Measurements from ENCODE around the gene APLN. TPM values are rescaled to one million over a fixed set of nuclear protein-coding genes. Genes with fewer than 3 reads are reported as not detected.

Gene APLN
- total RNA-seq, 4 donors from 2014 or later = 0.32 to 3.1 (median 0.76) TPM

DNA sequence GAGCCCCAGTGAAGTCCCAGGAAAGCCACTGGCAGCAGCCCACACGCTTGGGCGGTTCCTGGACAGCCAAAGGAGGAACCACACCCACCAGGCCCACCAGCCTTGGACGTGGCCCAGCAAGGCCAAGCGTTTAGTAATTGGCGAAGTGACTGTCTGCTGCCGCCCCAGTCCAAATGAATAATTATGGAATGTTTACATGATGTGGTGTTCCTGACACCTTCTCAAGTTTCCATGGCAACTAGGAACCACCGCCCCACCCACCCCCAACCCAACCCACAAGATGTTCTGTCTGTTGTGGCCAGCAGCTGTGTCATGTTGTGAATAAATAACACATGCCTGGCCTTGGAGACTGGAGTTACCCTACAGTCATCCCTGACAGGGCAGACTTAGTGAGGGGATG lies 22.3 kb downstream of the APLN start:
- TF ChIP-seq, protein P1, sequence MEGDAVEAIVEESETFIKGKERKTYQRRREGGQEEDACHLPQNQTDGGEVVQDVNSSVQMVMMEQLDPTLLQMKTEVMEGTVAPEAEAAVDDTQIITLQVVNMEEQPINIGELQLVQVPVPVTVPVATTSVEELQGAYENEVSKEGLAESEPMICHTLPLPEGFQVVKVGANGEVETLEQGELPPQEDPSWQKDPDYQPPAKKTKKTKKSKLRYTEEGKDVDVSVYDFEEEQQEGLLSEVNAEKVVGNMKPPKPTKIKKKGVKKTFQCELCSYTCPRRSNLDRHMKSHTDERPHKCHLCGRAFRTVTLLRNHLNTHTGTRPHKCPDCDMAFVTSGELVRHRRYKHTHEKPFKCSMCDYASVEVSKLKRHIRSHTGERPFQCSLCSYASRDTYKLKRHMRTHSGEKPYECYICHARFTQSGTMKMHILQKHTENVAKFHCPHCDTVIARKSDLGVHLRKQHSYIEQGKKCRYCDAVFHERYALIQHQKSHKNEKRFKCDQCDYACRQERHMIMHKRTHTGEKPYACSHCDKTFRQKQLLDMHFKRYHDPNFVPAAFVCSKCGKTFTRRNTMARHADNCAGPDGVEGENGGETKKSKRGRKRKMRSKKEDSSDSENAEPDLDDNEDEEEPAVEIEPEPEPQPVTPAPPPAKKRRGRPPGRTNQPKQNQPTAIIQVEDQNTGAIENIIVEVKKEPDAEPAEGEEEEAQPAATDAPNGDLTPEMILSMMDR (IDR thresholded peaks at IDR 0.05) = no peak
- ATAC-seq (ENCODE audit: low FRiP score) (no peak), DNase-seq (ENCODE audit: low spot score) (no peak)

DNA sequence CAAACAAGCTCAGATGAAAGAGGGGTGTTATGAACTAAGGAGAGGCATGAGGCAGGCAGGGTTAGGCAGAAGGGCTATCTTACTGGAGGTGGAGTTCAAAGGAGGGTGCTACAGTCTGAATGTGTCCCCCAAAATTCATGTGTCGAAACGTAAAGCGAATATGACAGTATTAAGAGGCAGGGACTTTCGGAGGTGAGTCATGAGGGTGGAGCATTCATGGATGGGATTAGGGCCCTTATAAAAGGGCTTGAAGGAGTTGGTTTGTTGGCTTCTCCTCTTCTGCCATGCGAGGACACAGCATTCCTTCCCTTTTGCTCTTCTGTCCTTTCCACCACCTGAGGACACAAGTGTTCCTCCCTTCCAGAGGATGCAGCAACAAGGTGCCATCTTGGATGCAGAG lies 22.9 kb downstream of the APLN start:
- TF ChIP-seq, protein P1 (IDR thresholded peaks at IDR 0.05) = no peak
- ATAC-seq (ENCODE audit: low FRiP score) (no peak), DNase-seq (ENCODE audit: low spot score) (no peak)

DNA sequence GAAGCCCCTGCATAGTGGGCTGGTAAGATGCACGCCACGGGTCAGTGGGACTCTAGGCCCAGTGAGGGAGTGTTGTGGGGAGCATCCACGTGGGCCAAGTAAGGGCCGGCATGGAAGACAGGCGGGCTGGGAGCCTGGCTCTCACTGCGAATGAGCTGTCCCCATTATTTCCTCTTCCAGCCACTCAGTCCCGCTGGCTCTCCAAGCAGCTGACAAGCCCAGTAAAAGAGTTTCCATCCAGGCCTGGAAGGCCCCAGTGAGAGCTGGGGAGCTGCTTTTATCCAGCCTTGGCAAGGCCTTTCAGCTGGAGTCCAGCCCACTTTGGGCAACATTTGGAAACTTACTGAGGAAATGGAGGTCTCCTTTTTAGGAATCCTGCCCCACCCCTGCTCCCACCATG lies 24.9 kb downstream of the APLN start:
- ATAC-seq (ENCODE audit: low FRiP score) = no peak

DNA sequence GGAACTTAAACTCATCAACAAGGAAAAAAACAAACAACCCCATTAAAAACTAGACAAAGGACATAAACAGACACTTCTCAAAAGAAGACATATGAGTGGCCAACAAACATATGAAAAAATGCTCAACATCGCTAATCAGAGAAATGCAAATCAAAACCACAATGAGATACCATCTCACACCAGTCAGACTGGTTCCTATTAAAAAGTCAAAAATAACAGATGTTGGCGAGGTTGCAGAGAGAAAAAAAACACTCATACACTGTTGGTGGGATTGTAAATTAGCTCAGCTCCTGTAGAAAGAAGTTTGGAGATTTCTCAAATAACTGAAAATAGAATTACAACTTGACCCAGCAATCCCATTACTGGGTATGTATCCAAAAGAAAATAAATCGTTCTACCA lies 28.7 kb downstream of the APLN start:
- TF ChIP-seq, protein P1 (IDR thresholded peaks at IDR 0.05) = no peak
- DNase-seq (ENCODE audit: low spot score) = no peak
- no peak for ATAC-seq (ENCODE audit: low FRiP score)

More for the DNA sequence above, 24.9 kb downstream of the APLN start:
- no peak for DNase-seq (ENCODE audit: low spot score)
- TF ChIP-seq, protein P1 (IDR thresholded peaks at IDR 0.05) = no peak

DNA sequence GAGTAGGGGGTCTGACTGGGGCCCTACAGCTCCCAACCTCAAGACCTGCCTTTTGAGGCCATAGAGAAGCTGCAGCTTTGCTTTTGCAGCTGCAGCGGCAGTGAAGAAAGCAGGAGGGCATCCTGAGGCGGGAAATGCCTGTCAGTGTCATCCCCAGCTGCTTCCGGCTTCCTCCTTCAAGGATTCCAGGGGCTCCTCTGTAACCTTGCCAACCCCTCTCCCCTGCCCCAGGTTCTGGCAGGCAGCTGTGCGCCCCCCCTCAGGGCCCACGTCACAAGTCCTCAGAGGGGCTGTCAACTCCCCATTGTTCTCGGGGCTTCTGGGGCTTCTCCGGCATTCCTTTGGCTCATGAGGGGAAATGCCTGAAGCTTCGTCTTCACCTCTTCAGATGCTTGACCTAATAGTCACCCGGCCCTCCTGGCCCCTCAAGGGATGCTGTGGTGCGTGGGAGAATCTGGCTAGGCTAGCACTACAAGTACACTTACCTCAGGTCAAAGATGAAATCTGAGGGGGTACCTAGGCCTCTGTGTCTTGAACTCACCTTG lies 31.9 kb downstream of the APLN start:
- TF ChIP-seq, protein P1 (IDR thresholded peaks at IDR 0.05) = no peak
- DNase-seq (ENCODE audit: low spot score) (no peak), ATAC-seq (ENCODE audit: low FRiP score) (no peak)

DNA sequence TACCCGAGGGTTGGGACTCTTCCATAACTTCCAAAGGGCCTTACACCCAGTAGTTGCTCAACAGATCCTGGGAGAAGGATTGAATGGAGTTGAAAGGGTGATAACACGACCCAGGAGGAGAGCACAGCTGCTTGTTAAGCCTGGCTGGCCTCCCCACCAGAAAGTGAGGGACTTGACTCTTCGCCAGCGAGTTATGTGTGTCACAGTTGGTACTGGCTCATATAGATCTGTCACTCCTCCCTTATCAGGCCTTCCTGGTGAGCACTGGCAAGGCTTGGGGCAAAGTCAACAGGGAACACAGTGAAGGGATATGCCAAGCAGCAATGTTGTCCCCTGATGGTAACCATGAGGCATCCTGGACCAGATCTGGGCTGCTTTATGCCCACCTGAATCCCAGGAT lies 35.8 kb downstream of the APLN start:
- DNase-seq (ENCODE audit: low spot score) = no peak
- ATAC-seq (ENCODE audit: low FRiP score) = no peak

DNA sequence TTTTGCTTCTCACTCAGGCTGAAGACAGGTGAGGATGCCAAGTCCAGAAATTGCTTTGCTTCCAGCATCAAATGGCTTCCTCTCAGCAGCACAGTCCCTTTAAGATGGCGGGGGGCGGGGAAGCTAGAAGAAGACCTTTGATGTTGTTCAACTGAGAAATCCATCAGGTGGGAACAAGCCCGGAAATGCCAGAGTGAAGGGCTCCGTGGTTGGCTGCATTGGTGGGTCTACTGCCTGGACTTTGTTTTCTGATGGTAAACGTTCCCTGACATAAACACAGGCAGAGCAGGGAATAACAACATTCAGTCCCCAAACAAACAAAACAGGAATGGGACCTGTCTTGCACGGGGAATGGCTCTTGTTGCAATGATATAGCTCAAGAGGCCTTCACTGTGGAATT lies 37.3 kb downstream of the APLN start:
- no peak for ATAC-seq (ENCODE audit: low FRiP score)
- TF ChIP-seq, protein P1 (IDR thresholded peaks at IDR 0.05) = no peak
- no peak for DNase-seq (ENCODE audit: low spot score)

More for the DNA sequence above, 35.8 kb downstream of the APLN start:
- TF ChIP-seq, protein P1 (IDR thresholded peaks at IDR 0.05) = no peak
